K562 (cell line): ENCODE results near the gene PLPPR1. TPM values are rescaled to one million over a fixed set of nuclear protein-coding genes. Genes with fewer than 3 reads are reported as not detected.

Experiments
- ATAC-seq: fragments of 200-7000 bp; cut with Tn5 transposase; 3 replicates; pipeline ENCODE4 v1.9.1; 2020; ENCODE audit warnings: moderate library complexity
- BruUV-seq: library from RNA; stranded (reverse); fragments of 400-500 nt; replicated peaks from 2 replicates; lab custom pipeline; 2021; lab: Mats Ljungman, UMichigan
- CTCF ChIA-PET: fragments of 300-600 bp; formaldehyde crosslinking; extraction: SDS; loops from one replicate; lab custom pipeline; 2021; ENCODE audit warnings: low intra/inter-chr PET ratio; lab: Yijun Ruan, JAX
- POLR2A ChIA-PET: fragments of 300-600, 350-650 bp; sonication (Branson Sonifier 250); formaldehyde crosslinking; extraction: SDS; loops from one replicate; lab custom pipeline; 2021; ENCODE audit warnings: antibody characterized with exemption, inconsistent platforms; lab: Yijun Ruan, JAX
- DNase-seq, 4 experiments: peaks; one replicate each; pipeline versions ENCODE4 v3.0.0 to v3.0.0-alpha.2; 2011 to 2018; ENCODE audit warnings: low spot score in 3 of 4, mixed read lengths in 3 of 4; ENCODE audit errors: extremely low read depth in 1 of 4
- FAIRE-seq: peaks from 2 replicates; lab custom pipeline; 2011; peaks lifted over from hg19 to GRCh38; lab: Jason Lieb, UNC
- H2AFZ ChIP-seq: 2 replicates; pipeline ENCODE4 v1.6.0; 2011; ENCODE audit warnings: low read depth, low read length, control low read depth, inconsistent platforms
- H3K27ac ChIP-seq: fragments of 200-600 bp; 3 replicates; pipeline ENCODE4 v1.8.0; 2011; ENCODE audit warnings: low read depth, mild to moderate bottlenecking, control low read depth, inconsistent platforms, low read length, moderate library complexity, mixed read lengths; ENCODE audit errors: extremely low read depth
- H3K27me3 ChIP-seq, 2 experiments: fragments of 300-600 bp in 1 of 2; 2 replicates in 1 of 2; 3 replicates in 1 of 2; pipeline versions ENCODE4 v1.6.0 to v1.8.0; 2011; ENCODE audit warnings: inconsistent platforms in 2 of 2, low read length in 2 of 2, mild to moderate bottlenecking in 1 of 2, mixed read lengths in 1 of 2, moderate library complexity in 1 of 2; ENCODE audit not compliant: control insufficient read depth in 2 of 2, insufficient read depth in 2 of 2
- H3K36me3 ChIP-seq: fragments of 300-600 bp; 3 replicates; pipeline ENCODE4 v1.8.0; 2011; ENCODE audit warnings: mild to moderate bottlenecking, low read length, inconsistent platforms; ENCODE audit not compliant: control insufficient read depth, insufficient read depth
- H3K4me1 ChIP-seq, 2 experiments: fragments of 200-600 bp in 1 of 2; replicated peaks in 1 of 2; 2 replicates in 1 of 2; 3 replicates in 1 of 2; pipeline versions ENCODE4 v1.5.1 to v1.8.0; 2011; ENCODE audit warnings: inconsistent platforms in 2 of 2, low read length in 2 of 2, mild to moderate bottlenecking in 1 of 2, mixed read lengths in 1 of 2, moderate library complexity in 1 of 2; ENCODE audit not compliant: control insufficient read depth in 2 of 2, insufficient read depth in 2 of 2
- H3K4me2 ChIP-seq: 2 replicates; pipeline ENCODE4 v1.6.1; 2011; ENCODE audit warnings: low read length, control low read depth, inconsistent platforms, mixed read lengths; ENCODE audit not compliant: insufficient read depth
- H3K4me3 ChIP-seq: fragments of 200-600 bp; sonication (generic), shearing (Covaris generic); 2 replicates; pipeline ENCODE4 v1.5.1; 2016; ENCODE audit warnings: control low read depth, inconsistent platforms
- H3K79me2 ChIP-seq: fragments of 200-600 bp; 3 replicates; pipeline ENCODE4 v1.8.0; 2011; ENCODE audit warnings: low read length, inconsistent platforms; ENCODE audit not compliant: control insufficient read depth, insufficient read depth
- H3K9ac ChIP-seq, 2 experiments: 2 replicates each; pipeline versions ENCODE4 v1.6.0 to v1.6.1; 2011; ENCODE audit warnings: low read depth in 2 of 2, low read length in 2 of 2, control low read depth in 1 of 2, inconsistent platforms in 1 of 2, mild to moderate bottlenecking in 1 of 2, mixed read lengths in 1 of 2; ENCODE audit not compliant: insufficient read depth in 1 of 2
- H3K9me1 ChIP-seq: one replicate; pipeline ENCODE4 v1.6.0; 2011; ENCODE audit warnings: inconsistent platforms, mild to moderate bottlenecking, low read length, moderate library complexity; ENCODE audit not compliant: control insufficient read depth, insufficient read depth
- H3K9me3 ChIP-seq: replicated peaks from 2 replicates; pipeline ENCODE4 v1.5.1; 2011; ENCODE audit warnings: low read depth, low read length, inconsistent platforms; ENCODE audit not compliant: control insufficient read depth, insufficient read depth
- H4K20me1 ChIP-seq: replicated peaks from 2 replicates; pipeline ENCODE4 v1.6.1; 2011; ENCODE audit warnings: low read length, inconsistent platforms, mixed read lengths; ENCODE audit not compliant: control insufficient read depth, insufficient read depth
- ELF2 ChIP-seq: fragments of 250-450 bp; sonication (Bioruptor Pico); IDR thresholded peaks from 2 replicates; pipeline ENCODE4 v1.5.0; 2021; ENCODE audit warnings: mild to moderate bottlenecking
- KAT8 ChIP-seq: fragments of 450-650 bp; IDR thresholded peaks from 2 replicates; pipeline ENCODE4 v1.6.1; 2016; ENCODE audit warnings: low read depth, mild to moderate bottlenecking
- MEF2A ChIP-seq: IDR thresholded peaks from 2 replicates; pipeline ENCODE4 v1.6.1; 2011; ENCODE audit warnings: low read depth, mild to moderate bottlenecking, low read length, moderate library complexity; ENCODE audit not compliant: control insufficient read depth
- NCOA2 ChIP-seq, 2 experiments: fragments of 450-650 bp; IDR thresholded peaks; 2 replicates each; pipeline ENCODE4 v1.6.1; 2018; ENCODE audit warnings: mild to moderate bottlenecking in 2 of 2, moderate library complexity in 1 of 2; ENCODE audit not compliant: partially characterized antibody in 2 of 2
- PHF20 ChIP-seq: fragments of 450-650 bp; IDR thresholded peaks from 2 replicates; pipeline ENCODE4 v1.6.1; 2018; ENCODE audit not compliant: partially characterized antibody
- SIX5 ChIP-seq, 2 experiments: IDR thresholded peaks; 2 replicates each; pipeline ENCODE4 v1.6.1; 2011; ENCODE audit warnings: low read length in 2 of 2, borderline replicate concordance in 1 of 2, low read depth in 1 of 2, mild to moderate bottlenecking in 1 of 2, moderate library complexity in 1 of 2; ENCODE audit not compliant: insufficient read depth in 1 of 2
- SMAD4 ChIP-seq: fragments of 250-450 bp; sonication (Bioruptor Pico); conservative IDR thresholded peaks from 2 replicates; pipeline ENCODE4 v1.8.0; 2021; ENCODE audit warnings: inconsistent platforms, mild to moderate bottlenecking, moderate library complexity
- ZNF175 ChIP-seq: fragments of 200-800 bp; sonication (Bioruptor generic); IDR thresholded peaks from 2 replicates; pipeline ENCODE4 v1.6.1; 2016; ENCODE audit warnings: low read depth, mild to moderate bottlenecking, missing genetic modification characterization, missing compliant biosample characterization
- WGBS: fragments of 100-300 bp; shearing (Covaris generic); methylation state at CpG from one replicate; pipeline ENCODE4 v1.1.6; 2016; ENCODE audit warnings: low coverage, mixed read lengths; ENCODE audit not compliant: insufficient coverage; ENCODE audit errors: missing lambda C conversion rate; 5-methylcytosine and 5-hydroxymethylcytosine counted together
- in situ Hi-C: fragments of 300-500 bp; cut with MboI; formaldehyde crosslinking; loops from 4 replicates; pipeline ENCODE4 v1.15.0; 2018; ENCODE audit warnings: inconsistent platforms, mixed read lengths
- intact Hi-C: fragments of 100-400 bp; cut with micrococcal nuclease; formaldehyde crosslinking; loops from 2 replicates; pipeline ENCODE4 v1.14.2; 2022
- polyA plus RNA-seq, 8 experiments: library from polyadenylated mRNA; depleted of rRNA in 4 of 8; stranded (reverse) in 5 of 8; unstranded in 3 of 8; fragments of >200 nt; fragmentation: Nextera tagmentation in 2 of 8; fragmentation: Illumina TruSeq in 1 of 8; extraction: Ambion mirVana in 2 of 8; extraction: Trizol in 1 of 8; gene quantifications; 2 replicates each; pipeline versions ENCODE4 v1.2.1 to v1.2.3, GENCODE V29; 2011 to 2014; ENCODE audit warnings: inconsistent platforms in 1 of 8, missing spikeins in 1 of 8
- total RNA-seq, 7 experiments: library from RNA; depleted of rRNA in 6 of 7; stranded (reverse); fragments of >200 nt in 6 of 7; fragmentation: Illumina TruSeq in 2 of 7; extraction: Trizol in 2 of 7; gene quantifications; 2 replicates each; pipeline versions ENCODE4 v1.2.1 to v1.2.3, GENCODE V29; 2011 to 2021; ENCODE audit warnings: low replicate concordance in 1 of 7
- TF ChIP-seq, protein P1 (sequence below): fragments of 250-450 bp; sonication (Bioruptor Pico); IDR thresholded peaks from 2 replicates; pipeline ENCODE4 v1.5.0; 2021
- TF ChIP-seq, protein P2 (sequence below): fragments of 250-450 bp; sonication (Bioruptor Pico); IDR thresholded peaks from 2 replicates; pipeline ENCODE4 v1.5.0; 2020; ENCODE audit warnings: mild to moderate bottlenecking
- TF ChIP-seq, protein P3 (sequence below): fragments of 450-650 bp; formaldehyde crosslinking; IDR thresholded peaks from 2 replicates; pipeline ENCODE4 v1.4.0; 2022; ENCODE audit warnings: missing genetic modification characterization
- TF ChIP-seq, protein P4 (sequence below): fragments of 200-800 bp; sonication (Bioruptor generic); IDR thresholded peaks from 2 replicates; pipeline ENCODE4 v1.6.1; 2016; ENCODE audit warnings: missing genetic modification characterization, missing compliant biosample characterization

PLPPR1 gene
- total and polyA plus RNA-seq, 9 of the 15 experiments (the other 6 are each of a cell fraction or from before 2014, with no cell fraction given): not detected

DNA sequence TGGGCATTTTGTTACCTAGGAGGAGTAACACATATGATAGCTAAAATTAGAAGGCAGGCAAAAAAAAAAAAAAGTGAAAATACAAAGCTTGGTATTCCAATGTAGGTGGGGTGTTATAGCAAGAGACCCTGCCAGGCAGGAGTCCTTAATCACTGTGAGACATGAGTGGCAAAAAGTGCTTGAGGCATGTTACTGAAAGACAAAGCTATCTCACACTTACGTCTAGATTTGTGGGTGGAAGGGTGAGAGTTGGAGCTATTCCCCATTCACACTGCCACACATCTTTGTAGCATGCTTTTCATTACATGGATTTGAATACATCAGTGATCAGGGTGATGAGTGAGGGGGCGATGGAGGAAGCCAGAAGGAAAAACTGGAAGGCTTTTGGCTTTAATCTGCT is 2.6 kb upstream of the PLPPR1 start (continued):
- TF ChIP-seq, protein P1, sequence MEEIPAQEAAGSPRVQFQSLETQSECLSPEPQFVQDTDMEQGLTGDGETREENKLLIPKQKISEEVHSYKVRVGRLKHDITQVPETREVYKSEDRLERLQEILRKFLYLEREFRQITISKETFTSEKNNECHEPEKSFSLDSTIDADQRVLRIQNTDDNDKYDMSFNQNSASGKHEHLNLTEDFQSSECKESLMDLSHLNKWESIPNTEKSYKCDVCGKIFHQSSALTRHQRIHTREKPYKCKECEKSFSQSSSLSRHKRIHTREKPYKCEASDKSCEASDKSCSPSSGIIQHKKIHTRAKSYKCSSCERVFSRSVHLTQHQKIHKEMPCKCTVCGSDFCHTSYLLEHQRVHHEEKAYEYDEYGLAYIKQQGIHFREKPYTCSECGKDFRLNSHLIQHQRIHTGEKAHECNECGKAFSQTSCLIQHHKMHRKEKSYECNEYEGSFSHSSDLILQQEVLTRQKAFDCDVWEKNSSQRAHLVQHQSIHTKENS (CRISPR knock-in tag): no peak
- TF ChIP-seq ELF2 (CRISPR knock-in tag): no peak
- TF ChIP-seq SIX5 (IDR thresholded peaks at IDR 0.05; ENCODE audit: borderline replicate concordance in 1 of 2, insufficient read depth in 1 of 2, low read depth in 1 of 2, low read length in 2 of 2): no peak

DNA sequence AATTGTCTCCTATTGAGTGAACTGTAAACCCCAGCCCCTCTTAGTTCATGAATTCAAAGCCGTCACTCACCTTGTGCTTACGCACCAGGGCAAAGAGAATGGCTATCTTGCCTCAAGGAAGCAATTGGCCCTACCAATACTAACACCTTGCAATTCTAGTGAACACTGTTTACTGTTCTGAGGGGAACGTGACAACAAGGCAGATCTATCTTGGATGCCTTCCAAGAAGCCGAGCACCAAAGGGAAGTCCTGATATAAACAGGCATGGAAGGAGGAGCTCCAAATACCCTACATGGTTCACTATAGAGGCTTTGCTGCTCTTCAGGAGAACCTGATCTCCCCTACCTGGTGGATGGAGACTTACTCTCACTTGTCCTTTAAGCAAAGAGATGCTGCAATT is 1.7 kb upstream of the PLPPR1 start:
- in situ Hi-C loops: no loop called here
- no peak for FAIRE-seq
- no peak overlapping the region for H2AFZ ChIP-seq
- H3K27me3 ChIP-seq: no peaks in the 10 kb centered on the region; a peak in 1 of 5 replicates
- intact Hi-C loops: no loop called here
- no peak overlapping the region for H3K27ac ChIP-seq
- no peaks in the 10 kb centered on the region for H4K20me1 ChIP-seq
- CTCF ChIA-PET: no interaction called here
- WGBS: 3% methylated on average over 4 of the region's 4 CpGs
- ATAC-seq: no peak
- no peak overlapping the region for H3K9ac ChIP-seq
- no peaks in the 10 kb centered on the region; a peak in 2 of 5 replicates for H3K4me1 ChIP-seq
- no peak overlapping the region for H3K4me2 ChIP-seq
- H3K4me3 ChIP-seq: no peak overlapping the region
- H3K36me3 ChIP-seq: no peaks in the 10 kb centered on the region
- H3K9me3 ChIP-seq: no peaks in the 10 kb centered on the region
- no peaks in the 10 kb centered on the region for H3K9me1 ChIP-seq
- no peak for DNase-seq
- POLR2A ChIA-PET: no interaction called here
- no peaks in the 10 kb centered on the region for H3K79me2 ChIP-seq
- no TSS peak for BruUV-seq
- no peak for TF ChIP-seq KAT8
- no peak for TF ChIP-seq ZNF175 (CRISPR knock-in tag)
- no peak for TF ChIP-seq PHF20
- TF ChIP-seq, protein P2, sequence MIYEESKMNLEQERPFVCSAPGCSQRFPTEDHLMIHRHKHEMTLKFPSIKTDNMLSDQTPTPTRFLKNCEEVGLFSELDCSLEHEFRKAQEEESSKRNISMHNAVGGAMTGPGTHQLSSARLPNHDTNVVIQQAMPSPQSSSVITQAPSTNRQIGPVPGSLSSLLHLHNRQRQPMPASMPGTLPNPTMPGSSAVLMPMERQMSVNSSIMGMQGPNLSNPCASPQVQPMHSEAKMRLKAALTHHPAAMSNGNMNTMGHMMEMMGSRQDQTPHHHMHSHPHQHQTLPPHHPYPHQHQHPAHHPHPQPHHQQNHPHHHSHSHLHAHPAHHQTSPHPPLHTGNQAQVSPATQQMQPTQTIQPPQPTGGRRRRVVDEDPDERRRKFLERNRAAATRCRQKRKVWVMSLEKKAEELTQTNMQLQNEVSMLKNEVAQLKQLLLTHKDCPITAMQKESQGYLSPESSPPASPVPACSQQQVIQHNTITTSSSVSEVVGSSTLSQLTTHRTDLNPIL (CRISPR knock-in tag): no peak
- TF ChIP-seq MEF2A: no peak
- no peak for TF ChIP-seq NCOA2 (IDR thresholded peaks at IDR 0.05; ENCODE audit: partially characterized antibody in 2 of 2)
- TF ChIP-seq, protein P3, sequence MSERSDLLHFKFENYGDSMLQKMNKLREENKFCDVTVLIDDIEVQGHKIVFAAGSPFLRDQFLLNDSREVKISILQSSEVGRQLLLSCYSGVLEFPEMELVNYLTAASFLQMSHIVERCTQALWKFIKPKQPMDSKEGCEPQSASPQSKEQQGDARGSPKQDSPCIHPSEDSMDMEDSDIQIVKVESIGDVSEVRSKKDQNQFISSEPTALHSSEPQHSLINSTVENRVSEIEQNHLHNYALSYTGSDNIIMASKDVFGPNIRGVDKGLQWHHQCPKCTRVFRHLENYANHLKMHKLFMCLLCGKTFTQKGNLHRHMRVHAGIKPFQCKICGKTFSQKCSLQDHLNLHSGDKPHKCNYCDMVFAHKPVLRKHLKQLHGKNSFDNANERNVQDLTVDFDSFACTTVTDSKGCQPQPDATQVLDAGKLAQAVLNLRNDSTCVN: no peak
- TF ChIP-seq, protein P4, sequence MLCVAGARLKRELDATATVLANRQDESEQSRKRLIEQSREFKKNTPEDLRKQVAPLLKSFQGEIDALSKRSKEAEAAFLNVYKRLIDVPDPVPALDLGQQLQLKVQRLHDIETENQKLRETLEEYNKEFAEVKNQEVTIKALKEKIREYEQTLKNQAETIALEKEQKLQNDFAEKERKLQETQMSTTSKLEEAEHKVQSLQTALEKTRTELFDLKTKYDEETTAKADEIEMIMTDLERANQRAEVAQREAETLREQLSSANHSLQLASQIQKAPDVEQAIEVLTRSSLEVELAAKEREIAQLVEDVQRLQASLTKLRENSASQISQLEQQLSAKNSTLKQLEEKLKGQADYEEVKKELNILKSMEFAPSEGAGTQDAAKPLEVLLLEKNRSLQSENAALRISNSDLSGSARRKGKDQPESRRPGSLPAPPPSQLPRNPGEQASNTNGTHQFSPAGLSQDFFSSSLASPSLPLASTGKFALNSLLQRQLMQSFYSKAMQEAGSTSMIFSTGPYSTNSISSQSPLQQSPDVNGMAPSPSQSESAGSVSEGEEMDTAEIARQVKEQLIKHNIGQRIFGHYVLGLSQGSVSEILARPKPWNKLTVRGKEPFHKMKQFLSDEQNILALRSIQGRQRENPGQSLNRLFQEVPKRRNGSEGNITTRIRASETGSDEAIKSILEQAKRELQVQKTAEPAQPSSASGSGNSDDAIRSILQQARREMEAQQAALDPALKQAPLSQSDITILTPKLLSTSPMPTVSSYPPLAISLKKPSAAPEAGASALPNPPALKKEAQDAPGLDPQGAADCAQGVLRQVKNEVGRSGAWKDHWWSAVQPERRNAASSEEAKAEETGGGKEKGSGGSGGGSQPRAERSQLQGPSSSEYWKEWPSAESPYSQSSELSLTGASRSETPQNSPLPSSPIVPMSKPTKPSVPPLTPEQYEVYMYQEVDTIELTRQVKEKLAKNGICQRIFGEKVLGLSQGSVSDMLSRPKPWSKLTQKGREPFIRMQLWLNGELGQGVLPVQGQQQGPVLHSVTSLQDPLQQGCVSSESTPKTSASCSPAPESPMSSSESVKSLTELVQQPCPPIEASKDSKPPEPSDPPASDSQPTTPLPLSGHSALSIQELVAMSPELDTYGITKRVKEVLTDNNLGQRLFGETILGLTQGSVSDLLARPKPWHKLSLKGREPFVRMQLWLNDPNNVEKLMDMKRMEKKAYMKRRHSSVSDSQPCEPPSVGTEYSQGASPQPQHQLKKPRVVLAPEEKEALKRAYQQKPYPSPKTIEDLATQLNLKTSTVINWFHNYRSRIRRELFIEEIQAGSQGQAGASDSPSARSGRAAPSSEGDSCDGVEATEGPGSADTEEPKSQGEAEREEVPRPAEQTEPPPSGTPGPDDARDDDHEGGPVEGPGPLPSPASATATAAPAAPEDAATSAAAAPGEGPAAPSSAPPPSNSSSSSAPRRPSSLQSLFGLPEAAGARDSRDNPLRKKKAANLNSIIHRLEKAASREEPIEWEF (CRISPR knock-in tag): no peak
- no peak for TF ChIP-seq SMAD4 (CRISPR knock-in tag)
